HepG2 (cell line): Measurements from ENCODE around the gene SYNGR2. TPM values are rescaled to one million over a fixed set of nuclear protein-coding genes. Genes with fewer than 3 reads are reported as not detected.

Source experiments
- ATAC-seq: fragments of 200-7000 bp; cut with Tn5 transposase; 3 replicates; pipeline ENCODE4 v1.9.1; 2020; ENCODE audit warnings: mild to moderate bottlenecking, moderate library complexity
- BruUV-seq: library from RNA; stranded (reverse); fragments of 400-500 nt; replicated peaks from 2 replicates; lab custom pipeline; 2021; lab: Mats Ljungman, UMichigan
- CTCF ChIA-PET: fragments of 300-600 bp; formaldehyde crosslinking; extraction: SDS; loops from one replicate; lab custom pipeline; 2021; ENCODE audit warnings: low total read pairs, inconsistent platforms, low intra/inter-chr PET ratio; lab: Yijun Ruan, JAX
- POLR2A ChIA-PET: fragments of 350-600 bp; sonication (Branson Sonifier 250); formaldehyde crosslinking; loops from one replicate; lab custom pipeline; 2020; ENCODE audit warnings: antibody characterized with exemption, inconsistent platforms; lab: Yijun Ruan, JAX
- DNase-seq: peaks from one replicate; pipeline ENCODE4 v3.0.0-alpha.2; 2015; ENCODE audit warnings: low spot score
- FAIRE-seq: peaks from 3 replicates; lab custom pipeline; 2011; peaks lifted over from hg19 to GRCh38; lab: Jason Lieb, UNC
- H2AFZ ChIP-seq: one replicate; pipeline ENCODE4 v1.6.1; 2011; ENCODE audit warnings: low read length, inconsistent platforms
- H3K27ac ChIP-seq: fragments of 300-600 bp; 3 replicates; pipeline ENCODE4 v1.8.0; 2011; ENCODE audit warnings: mixed run types, mild to moderate bottlenecking, mixed read lengths, low read length, inconsistent platforms; ENCODE audit not compliant: insufficient read depth; ENCODE audit errors: extremely low read length
- H3K27me3 ChIP-seq, 2 experiments: fragments of 200-600 bp in 1 of 2; 2 replicates in 1 of 2; 3 replicates in 1 of 2; pipeline versions ENCODE4 v1.6.0 to v1.8.0; 2011; ENCODE audit warnings: low read length in 2 of 2, mild to moderate bottlenecking in 2 of 2, moderate library complexity in 2 of 2, inconsistent platforms in 1 of 2; ENCODE audit not compliant: insufficient read depth in 2 of 2, control insufficient read depth in 1 of 2
- H3K36me3 ChIP-seq, 2 experiments: fragments of 200-600 bp in 1 of 2; replicated peaks in 1 of 2; 2 replicates in 1 of 2; 3 replicates in 1 of 2; pipeline versions ENCODE4 v1.5.1 to v1.8.0; 2011; ENCODE audit warnings: low read length in 2 of 2, inconsistent platforms in 1 of 2; ENCODE audit not compliant: insufficient read depth in 2 of 2, control insufficient read depth in 1 of 2
- H3K4me1 ChIP-seq: 2 replicates; pipeline ENCODE4 v1.5.1; 2012; ENCODE audit warnings: low read length, inconsistent platforms; ENCODE audit not compliant: insufficient read depth
- H3K4me2 ChIP-seq: 2 replicates; pipeline ENCODE4 v1.6.0; 2011; ENCODE audit warnings: low read depth, low read length, inconsistent platforms
- H3K4me3 ChIP-seq, 3 experiments: fragments of 200-600 bp in 1 of 3; sonication (generic), shearing (Covaris generic) in 1 of 3; replicated peaks in 1 of 3; 2 replicates each; pipeline ENCODE4 v1.5.1; 2011 to 2016; ENCODE audit warnings: low read length in 3 of 3, inconsistent platforms in 2 of 3, low read depth in 2 of 3, mild to moderate bottlenecking in 2 of 3, control low read depth in 1 of 3, mixed read lengths in 1 of 3; ENCODE audit not compliant: insufficient read depth in 1 of 3
- H3K79me2 ChIP-seq: one replicate; pipeline ENCODE4 v1.6.1; 2011; ENCODE audit warnings: low read length, inconsistent platforms; ENCODE audit not compliant: insufficient read depth
- H3K9ac ChIP-seq: 2 replicates; pipeline ENCODE4 v1.6.0; 2011; ENCODE audit warnings: mild to moderate bottlenecking, low read depth, low read length, inconsistent platforms; ENCODE audit not compliant: insufficient read depth
- H3K9me3 ChIP-seq: 2 replicates; pipeline ENCODE4 v1.5.1; 2012; ENCODE audit warnings: mild to moderate bottlenecking, low read length
- H4K20me1 ChIP-seq: 2 replicates; pipeline ENCODE4 v1.6.0; 2011; ENCODE audit warnings: inconsistent platforms, mild to moderate bottlenecking, low read length, moderate library complexity; ENCODE audit not compliant: insufficient read depth
- AGO2 ChIP-seq: fragments of 200-400 bp; formaldehyde crosslinking; optimal IDR thresholded peaks from 2 replicates; pipeline ENCODE3; 2017; ENCODE audit warnings: mild to moderate bottlenecking, low read depth, low read length, moderate library complexity
- FLYWCH1 ChIP-seq: sonication (generic); formaldehyde crosslinking; IDR thresholded peaks from 2 replicates; pipeline ENCODE4 v1.8.1; 2023; ENCODE audit warnings: mild to moderate bottlenecking, missing genetic modification reagents
- GABPB1 ChIP-seq: IDR thresholded peaks from 2 replicates; pipeline ENCODE4 v1.6.1; 2016; ENCODE audit warnings: mild to moderate bottlenecking, missing genetic modification reagents, moderate library complexity, missing compliant biosample characterization
- HMGXB3 ChIP-seq: sonication (generic); formaldehyde crosslinking; IDR thresholded peaks from 2 replicates; pipeline ENCODE4 v1.4.0; 2020; ENCODE audit warnings: missing genetic modification reagents, borderline replicate concordance
- HOXD1 ChIP-seq: sonication (generic); formaldehyde crosslinking; IDR thresholded peaks from 2 replicates; pipeline ENCODE4 v1.5.0; 2020; ENCODE audit warnings: missing genetic modification reagents
- LCORL ChIP-seq, 2 experiments: fragments of 450-650 bp in 1 of 2; sonication (generic) in 1 of 2; formaldehyde crosslinking in 1 of 2; IDR thresholded peaks; 2 replicates each; pipeline versions ENCODE4 v1.5.0 to v1.6.1; 2017 to 2020; ENCODE audit warnings: antibody characterized with exemption in 1 of 2, missing genetic modification reagents in 1 of 2
- MAFF ChIP-seq: IDR thresholded peaks from 2 replicates; pipeline ENCODE4 v1.6.1; 2011; ENCODE audit warnings: low read depth, low read length, improper control_type of control experiment
- MAZ ChIP-seq, 2 experiments: sonication (generic) in 1 of 2; formaldehyde crosslinking in 1 of 2; IDR thresholded peaks; 2 replicates each; pipeline versions ENCODE4 v1.5.0 to v1.6.1; 2012 to 2020; ENCODE audit warnings: low read depth in 2 of 2, mild to moderate bottlenecking in 2 of 2, borderline replicate concordance in 1 of 2, improper control_type of control experiment in 1 of 2, low read length in 1 of 2, missing genetic modification reagents in 1 of 2, moderate library complexity in 1 of 2
- MED1 ChIP-seq: sonication (generic); formaldehyde crosslinking; IDR thresholded peaks from 2 replicates; pipeline ENCODE4 v1.4.0; 2020; ENCODE audit warnings: missing genetic modification reagents
- RBFOX2 ChIP-seq: fragments of 200-400 bp; formaldehyde crosslinking; IDR thresholded peaks from 2 replicates; pipeline ENCODE4 v1.6.1; 2017; ENCODE audit warnings: low read depth, mild to moderate bottlenecking, low read length
- ZNF768 ChIP-seq: sonication (generic); formaldehyde crosslinking; IDR thresholded peaks from 2 replicates; pipeline ENCODE4 v1.4.0; 2020; ENCODE audit warnings: missing genetic modification reagents
- WGBS: methylation state at CpG from one replicate; pipeline ENCODE4 v1.1.6; 2017; ENCODE audit warnings: low lambda C conversion rate; 5-methylcytosine and 5-hydroxymethylcytosine counted together
- in situ Hi-C: cut with HindIII; loops from 2 replicates; pipeline ENCODE4 v1.10.0; 2017; ENCODE audit warnings: low pct_unique_long_range_greater_than_20kb; ENCODE audit not compliant: extremely low pct_ligation_motif_present
- intact Hi-C: fragments of 100-400 bp; cut with micrococcal nuclease; formaldehyde crosslinking; loops from one replicate; pipeline ENCODE4 v1.10.0; 2022; ENCODE audit not compliant: unreplicated experiment
- polyA plus RNA-seq, 8 experiments: library from polyadenylated mRNA; depleted of rRNA in 3 of 8; stranded (reverse) in 7 of 8; unstranded in 1 of 8; fragments of >200 nt; fragmentation: Illumina TruSeq in 4 of 8; extraction: Trizol in 4 of 8; gene quantifications; 2 replicates each; pipeline versions ENCODE4 v1.2.1 to v1.2.3, GENCODE V29; 2011 to 2016; ENCODE audit warnings: low read depth in 4 of 8, missing spikeins in 1 of 8, mixed read lengths in 1 of 8; ENCODE audit not compliant: insufficient read depth in 1 of 8
- total RNA-seq, 5 experiments: library from RNA; depleted of rRNA; stranded (reverse); fragments of >200 nt; fragmentation: Illumina TruSeq; extraction: Trizol; gene quantifications; 2 replicates each; pipeline ENCODE4 v1.2.3, GENCODE V29; 2016; ENCODE audit warnings: low read depth in 1 of 5

SYNGR2 gene
- total and polyA plus RNA-seq, 2 of the 13 experiments (the other 11 are each of a cell fraction or from before 2014, with no cell fraction given) = 46.7 to 170 TPM

GRCh38 chr17:78124081-78124835 lies 44.1 kb upstream of the SYNGR2 start:
- CTCF ChIA-PET = no interaction called here
- Histone ChIP-seq H3K4me1 (peaks cover 29% of the 10 kb centered on the region), H3K9ac (no peak overlapping the region), H3K27me3 (no peaks in the 10 kb centered on the region), H4K20me1 (peaks cover 11% of the 10 kb centered on the region; the same call in 1 of the 2 replicates), H3K4me2 (no peak overlapping the region), H2AFZ (no peak overlapping the region), H3K4me3 (no peak overlapping the region), H3K79me2 (peaks cover 19% of the 10 kb centered on the region), H3K36me3 (peaks cover 39 to 50% of the 10 kb centered on the region in 2 experiments; a peak in 4 of 5 replicates), H3K27ac (no peak overlapping the region), H3K9me3 (no peaks in the 10 kb centered on the region)
- TF ChIP-seq AGO2 = peak; percentile 0
- TF ChIP-seq MAFF = no peak
- TF ChIP-seq MAZ (IDR thresholded peaks at IDR 0.05; ENCODE audit: borderline replicate concordance, low read depth, low read length) = no peak
- TF ChIP-seq MAZ (CRISPR knock-in tag; IDR thresholded peaks at IDR 0.05; ENCODE audit: low read depth) = no peak
- peak; percentile 14; the same call in 1 of the 2 replicates for TF ChIP-seq RBFOX2
- intact Hi-C loops = no loop called here
- in situ Hi-C loops = no loop called here
- ATAC-seq (no peak), DNase-seq (no peak), FAIRE-seq (no peak)
- POLR2A ChIA-PET = interaction anchor here (1.0 to 1.1 kb wide), 2 partner anchors 45 to 66 kb away, joined by 3 read pairs; no protein-coding TSS in a partner anchor
- 97% methylated on average over 20 of the region's 30 CpGs for WGBS
- no TSS peak for BruUV-seq

- H3K9me3 ChIP-seq = no peaks in the 10 kb centered on the region
- H3K79me2 ChIP-seq = peaks cover 19% of the 10 kb centered on the region
- in situ Hi-C loops (no loop called here), intact Hi-C loops (loop anchor here (5.0 kb wide), 1 partner anchor 43 kb away; the partner anchor contains the start of gene SYNGR2)
- ATAC-seq (no peak), DNase-seq (no peak), FAIRE-seq (no peak)
- no peak overlapping the region for H3K27ac ChIP-seq
- 98% methylated on average over 8 of the region's 12 CpGs for WGBS
- H3K4me2 ChIP-seq = no peak overlapping the region
- peaks cover 11% of the 10 kb centered on the region; the same call in 1 of the 2 replicates for H4K20me1 ChIP-seq
- H2AFZ ChIP-seq = no peak overlapping the region
- no peak overlapping the region for H3K4me3 ChIP-seq
- TF ChIP-seq ZNF768 (CRISPR knock-in tag) (peak; percentile 1; the same call in 1 of the 2 replicates), LCORL (IDR thresholded peaks at IDR 0.05) (no peak), LCORL (CRISPR knock-in tag; IDR thresholded peaks at IDR 0.05) (no peak), MED1 (CRISPR knock-in tag) (no peak), FLYWCH1 (CRISPR knock-in tag) (no peak), HMGXB3 (no peak), GABPB1 (no peak), HOXD1 (CRISPR knock-in tag) (no peak)
- ChIA-PET CTCF (no interaction called here), POLR2A (interaction anchor here (1.0 kb wide), 1 partner anchor 45 kb away, joined by 3 read pairs; no protein-coding TSS in a partner anchor)
- BruUV-seq = no TSS peak
- H3K9ac ChIP-seq = no peak overlapping the region
- H3K4me1 ChIP-seq = peaks cover 34% of the 10 kb centered on the region
- H3K36me3 ChIP-seq = peaks cover 39 to 48% of the 10 kb centered on the region in 2 experiments; a peak in 4 of 5 replicates
- H3K27me3 ChIP-seq = no peaks in the 10 kb centered on the region
These were observed 43.6 kb upstream of the SYNGR2 start for GRCh38 chr17:78124836-78125137.
